K562 (cell line): ENCODE measurements around the gene SCGB1A1. TPM values are rescaled to one million over a fixed set of nuclear protein-coding genes. Genes with fewer than 3 reads are reported as not detected.

Experiments used
- DMBX1 ChIP-seq: fragments of 250-450 bp; sonication (Bioruptor Pico); IDR thresholded peaks from 2 replicates; pipeline ENCODE4 v1.8.0; 2022; ENCODE audit warnings: inconsistent platforms, mild to moderate bottlenecking, moderate library complexity, borderline replicate concordance
- EWSR1 ChIP-seq: fragments of 450-650 bp; IDR thresholded peaks from 2 replicates; pipeline ENCODE4 v1.6.1; 2018; ENCODE audit warnings: borderline replicate concordance, mild to moderate bottlenecking, low read depth, moderate library complexity; ENCODE audit not compliant: partially characterized antibody
- JUND ChIP-seq, 2 experiments: IDR thresholded peaks; 2 replicates in 1 of 2; 3 replicates in 1 of 2; pipeline ENCODE4 v1.6.1; 2011; ENCODE audit warnings: borderline replicate concordance in 2 of 2, low read depth in 2 of 2, low read length in 2 of 2, improper control_type of control experiment in 1 of 2, missing biosample characterization in 1 of 2, missing genetic modification characterization in 1 of 2, missing genetic modification reagents in 1 of 2
- ZFP30 ChIP-seq: fragments of 250-450 bp; sonication (Bioruptor Pico); IDR thresholded peaks from 2 replicates; pipeline ENCODE4 v1.8.0; 2022; ENCODE audit warnings: moderate library complexity, mild to moderate bottlenecking, inconsistent platforms, borderline replicate concordance
- ZNF75A ChIP-seq: fragments of 450-650 bp; formaldehyde crosslinking; IDR thresholded peaks from 2 replicates; pipeline ENCODE4 v1.4.0; 2020; ENCODE audit warnings: mild to moderate bottlenecking
- polyA plus RNA-seq, 8 experiments: library from polyadenylated mRNA; depleted of rRNA in 4 of 8; stranded (reverse) in 5 of 8; unstranded in 3 of 8; fragments of >200 nt; fragmentation: Nextera tagmentation in 2 of 8; fragmentation: Illumina TruSeq in 1 of 8; extraction: Ambion mirVana in 2 of 8; extraction: Trizol in 1 of 8; gene quantifications; 2 replicates each; pipeline versions ENCODE4 v1.2.1 to v1.2.3, GENCODE V29; 2011 to 2014; ENCODE audit warnings: inconsistent platforms in 1 of 8, missing spikeins in 1 of 8
- total RNA-seq, 7 experiments: library from RNA; depleted of rRNA in 6 of 7; stranded (reverse); fragments of >200 nt in 6 of 7; fragmentation: Illumina TruSeq in 2 of 7; extraction: Trizol in 2 of 7; gene quantifications; 2 replicates each; pipeline versions ENCODE4 v1.2.1 to v1.2.3, GENCODE V29; 2011 to 2021; ENCODE audit warnings: low replicate concordance in 1 of 7
- TF ChIP-seq, protein P1 (sequence below), 2 experiments: fragments of 450-650 bp; formaldehyde crosslinking in 1 of 2; IDR thresholded peaks; 2 replicates each; pipeline versions ENCODE4 v1.4.0 to v1.6.1; 2014 to 2020; ENCODE audit warnings: mild to moderate bottlenecking in 2 of 2, borderline replicate concordance in 1 of 2, low read depth in 1 of 2

SCGB1A1 gene
- total and polyA plus RNA-seq, 9 of the 15 experiments (the other 6 are each of a cell fraction or from before 2014, with no cell fraction given), result 0.55 TPM; not detected in 8

DNA sequence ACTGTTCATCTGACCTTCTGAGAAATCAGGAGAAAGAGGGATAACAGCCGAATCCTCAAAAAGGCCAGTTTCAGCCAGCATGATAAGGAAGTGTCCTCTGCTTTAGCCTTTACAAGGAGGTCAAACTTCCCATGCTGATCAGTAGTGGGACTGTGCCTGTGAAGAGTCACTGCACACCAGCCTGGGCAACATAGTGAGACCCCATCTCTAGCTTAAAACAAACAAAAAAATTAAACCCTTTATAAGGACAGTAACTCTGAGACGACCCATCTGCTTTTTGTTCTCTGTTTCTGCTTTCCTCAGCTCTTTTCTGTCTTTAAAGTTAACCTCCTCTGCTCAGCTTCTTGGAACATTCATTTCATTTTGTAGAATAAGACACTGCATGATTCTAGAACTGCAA is 49.7 kb downstream of the SCGB1A1 start (continued):
- TF ChIP-seq, protein P1, sequence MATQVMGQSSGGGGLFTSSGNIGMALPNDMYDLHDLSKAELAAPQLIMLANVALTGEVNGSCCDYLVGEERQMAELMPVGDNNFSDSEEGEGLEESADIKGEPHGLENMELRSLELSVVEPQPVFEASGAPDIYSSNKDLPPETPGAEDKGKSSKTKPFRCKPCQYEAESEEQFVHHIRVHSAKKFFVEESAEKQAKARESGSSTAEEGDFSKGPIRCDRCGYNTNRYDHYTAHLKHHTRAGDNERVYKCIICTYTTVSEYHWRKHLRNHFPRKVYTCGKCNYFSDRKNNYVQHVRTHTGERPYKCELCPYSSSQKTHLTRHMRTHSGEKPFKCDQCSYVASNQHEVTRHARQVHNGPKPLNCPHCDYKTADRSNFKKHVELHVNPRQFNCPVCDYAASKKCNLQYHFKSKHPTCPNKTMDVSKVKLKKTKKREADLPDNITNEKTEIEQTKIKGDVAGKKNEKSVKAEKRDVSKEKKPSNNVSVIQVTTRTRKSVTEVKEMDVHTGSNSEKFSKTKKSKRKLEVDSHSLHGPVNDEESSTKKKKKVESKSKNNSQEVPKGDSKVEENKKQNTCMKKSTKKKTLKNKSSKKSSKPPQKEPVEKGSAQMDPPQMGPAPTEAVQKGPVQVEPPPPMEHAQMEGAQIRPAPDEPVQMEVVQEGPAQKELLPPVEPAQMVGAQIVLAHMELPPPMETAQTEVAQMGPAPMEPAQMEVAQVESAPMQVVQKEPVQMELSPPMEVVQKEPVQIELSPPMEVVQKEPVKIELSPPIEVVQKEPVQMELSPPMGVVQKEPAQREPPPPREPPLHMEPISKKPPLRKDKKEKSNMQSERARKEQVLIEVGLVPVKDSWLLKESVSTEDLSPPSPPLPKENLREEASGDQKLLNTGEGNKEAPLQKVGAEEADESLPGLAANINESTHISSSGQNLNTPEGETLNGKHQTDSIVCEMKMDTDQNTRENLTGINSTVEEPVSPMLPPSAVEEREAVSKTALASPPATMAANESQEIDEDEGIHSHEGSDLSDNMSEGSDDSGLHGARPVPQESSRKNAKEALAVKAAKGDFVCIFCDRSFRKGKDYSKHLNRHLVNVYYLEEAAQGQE (IDR thresholded peaks at IDR 0.05; ENCODE audit: borderline replicate concordance), result peak; percentile 49; the same call in 1 of the 2 replicates
- TF ChIP-seq, protein P1 (CRISPR knock-in tag; IDR thresholded peaks at IDR 0.05; ENCODE audit: low read depth), result no peak
- TF ChIP-seq ZFP30 (CRISPR knock-in tag) (no peak), EWSR1 (no peak), JUND (IDR thresholded peaks at IDR 0.05; ENCODE audit: borderline replicate concordance, low read depth, low read length) (no peak), JUND (tag; IDR thresholded peaks at IDR 0.05; ENCODE audit: borderline replicate concordance, low read depth, low read length) (peak; percentile 19; the same call in 1 of the 3 replicates), DMBX1 (CRISPR knock-in tag) (0 out of 2 replicates have a peak, but pooled peaks have one; percentile 3), ZNF75A (CRISPR knock-in tag) (no peak)
